Activated T-helper 1 cell treated with anti-CD3 and anti-CD28 coated beads, Interleukin-12 subunit alpha, Interleukin-12 subunit beta, Interleukin-2, Interleukin-4 antibody, amounts not matched to agents 30 ng/mL and 10 ng/mL and 1 ng/mL, durations not matched to agents 14 hours and 24 hours and 36 hours (primary cell): ENCODE measurements around the gene PHAX. TPM values are rescaled to one million over a fixed set of nuclear protein-coding genes. Genes with fewer than 3 reads are reported as not detected.
A peak's percentile ranks its signal among the peaks of the same experiment; 100 is the strongest.
"Not testable (repeated sequence)": the region's sequence is repeated elsewhere in the genome, so short reads cannot be mapped to it uniquely, and the experiment has no call there.

ENCODE experiments used
- DNase-seq: peaks from one replicate; pipeline ENCODE4 v3.0.0; 2021; ENCODE audit warnings: low spot score
- H3K27ac Mint-ChIP-seq: one replicate; pipeline ENCODE4 v1.8.0; 2021; ENCODE audit warnings: mild to moderate bottlenecking, mixed read lengths
- H3K27me3 Mint-ChIP-seq: one replicate; pipeline ENCODE4 v1.8.0; 2022; ENCODE audit warnings: mild to moderate bottlenecking, moderate library complexity, mixed read lengths; ENCODE audit not compliant: insufficient read depth
- H3K36me3 Mint-ChIP-seq: one replicate; pipeline ENCODE4 v1.8.0; 2021; ENCODE audit warnings: low read depth, mixed read lengths
- H3K4me1 Mint-ChIP-seq: one replicate; pipeline ENCODE4 v1.8.0; 2021; ENCODE audit warnings: low read depth, mixed read lengths
- H3K4me3 Mint-ChIP-seq: one replicate; pipeline ENCODE4 v1.8.0; 2021; ENCODE audit warnings: mild to moderate bottlenecking, moderate library complexity, mixed read lengths
- H3K9me3 Mint-ChIP-seq: one replicate; pipeline ENCODE4 v1.8.0; 2021; ENCODE audit warnings: mixed read lengths
- intact Hi-C: fragments of 100-400 bp; cut with micrococcal nuclease; formaldehyde crosslinking; loops from one replicate; pipeline ENCODE4 v1.15.1; 2024
- total RNA-seq: library from RNA; stranded (reverse); gene quantifications from 2 replicates; pipeline ENCODE4 v1.2.3, GENCODE V29; 2022

Gene PHAX
- total RNA-seq, 1 donor from 2014 or later = 52.9 TPM

GRCh38 chr5:126615286-126615685 lies 14.5 kb downstream of the PHAX start:
- Mint-ChIP-seq H3K36me3 (peaks cover 21% of the 10 kb centered on the region), H3K4me1 (peaks cover 25% of the 10 kb centered on the region), H3K27me3 (no peaks in the 10 kb centered on the region), H3K9me3 (no peaks in the 10 kb centered on the region), H3K4me3 (no peak overlapping the region), H3K27ac (no peak overlapping the region)
- intact Hi-C loops = no loop called here
- DNase-seq = no peak

DNA sequence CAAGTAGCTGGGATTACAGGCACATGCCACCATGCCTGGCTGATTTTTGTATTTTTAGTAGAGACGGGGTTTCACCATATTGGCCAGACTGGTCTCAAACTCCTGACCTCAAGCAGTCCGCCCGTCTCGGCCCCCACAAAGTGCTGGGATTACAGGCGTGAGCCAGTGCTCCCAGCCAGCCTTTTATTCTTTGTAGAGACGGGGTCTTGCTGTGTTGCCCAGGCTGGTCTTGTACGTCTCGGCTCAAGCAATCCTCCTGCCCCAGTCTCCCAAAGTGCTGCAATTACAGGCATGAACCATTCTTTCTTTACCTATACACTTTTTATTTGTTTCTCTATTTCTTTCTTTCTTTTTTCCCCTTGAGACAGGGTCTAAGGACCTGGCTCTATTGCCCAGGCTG lies 16.9 kb downstream of the PHAX start:
- H3K36me3 Mint-ChIP-seq = peaks cover 12% of the 10 kb centered on the region
- intact Hi-C loops, DNase-seq, H3K27ac Mint-ChIP-seq, H3K4me1 Mint-ChIP-seq, H3K9me3 Mint-ChIP-seq, H3K27me3 Mint-ChIP-seq, H3K4me3 Mint-ChIP-seq: not testable (repeated sequence)

- H3K4me3 Mint-ChIP-seq = no peak overlapping the region
- H3K9me3 Mint-ChIP-seq = no peaks in the 10 kb centered on the region
- peaks cover 11% of the 10 kb centered on the region for H3K4me1 Mint-ChIP-seq
- no peak for DNase-seq
- intact Hi-C loops = no loop called here
- no peaks in the 10 kb centered on the region for H3K27me3 Mint-ChIP-seq
- H3K36me3 Mint-ChIP-seq = peaks cover 21% of the 10 kb centered on the region
- H3K27ac Mint-ChIP-seq = no peak overlapping the region
These were observed 19.0 kb downstream of the PHAX start for GRCh38 chr5:126619781-126620180.

DNA sequence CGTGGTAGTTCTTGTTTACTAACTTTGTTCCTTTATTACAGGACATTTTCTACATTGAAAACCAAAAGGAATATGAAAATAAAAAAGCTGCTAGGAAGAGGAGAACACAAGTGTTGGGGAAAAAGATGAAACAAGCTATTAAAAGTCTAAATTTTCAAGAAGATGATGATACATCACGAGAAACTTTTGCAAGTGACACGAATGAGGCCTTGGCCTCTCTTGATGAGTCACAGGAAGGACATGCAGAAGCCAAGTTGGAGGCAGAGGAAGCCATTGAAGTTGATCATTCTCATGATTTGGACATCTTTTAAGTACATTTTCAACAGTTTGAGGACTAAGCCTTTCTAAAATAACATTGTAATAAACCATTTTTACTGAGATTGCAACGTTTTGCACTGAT lies 23.8 kb downstream of the PHAX start:
- H3K27me3 Mint-ChIP-seq = no peaks in the 10 kb centered on the region
- peak overlapping the region; percentile 59 for H3K27ac Mint-ChIP-seq
- DNase-seq = no peak
- peaks cover 19% of the 10 kb centered on the region for H3K36me3 Mint-ChIP-seq
- no peaks in the 10 kb centered on the region for H3K9me3 Mint-ChIP-seq
- H3K4me3 Mint-ChIP-seq = no peak overlapping the region
- peaks cover 8% of the 10 kb centered on the region for H3K4me1 Mint-ChIP-seq
- intact Hi-C loops = no loop called here

DNA sequence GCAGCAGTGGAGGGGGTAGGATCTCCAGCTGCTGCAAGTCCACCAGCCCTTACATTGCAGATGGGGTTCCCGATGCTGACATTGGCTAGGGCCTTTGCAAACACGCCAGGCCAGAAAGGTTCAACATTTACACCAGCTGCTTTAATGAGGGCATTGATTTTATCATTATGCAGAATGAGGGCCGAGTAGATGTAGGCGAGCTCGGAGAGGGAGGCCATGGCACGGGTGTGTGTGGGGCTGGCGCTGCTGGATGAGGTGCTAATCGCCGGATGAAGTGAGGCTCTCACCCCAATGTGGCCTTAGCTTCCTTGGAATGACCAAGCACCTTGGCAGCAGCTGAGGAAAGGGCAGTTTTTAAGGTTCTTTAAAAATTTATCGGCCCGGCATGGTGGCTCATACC lies 27.4 kb downstream of the PHAX start:
- Mint-ChIP-seq H3K4me3 (no peak overlapping the region), H3K27ac (no peak overlapping the region), H3K36me3 (peaks cover 19% of the 10 kb centered on the region), H3K27me3 (no peaks in the 10 kb centered on the region), H3K4me1 (peaks cover 8% of the 10 kb centered on the region), H3K9me3 (no peaks in the 10 kb centered on the region)
- no peak for DNase-seq
- intact Hi-C loops = no loop called here

- H3K36me3 Mint-ChIP-seq = no peaks in the 10 kb centered on the region
- intact Hi-C loops = no loop called here
- no peak overlapping the region for H3K4me3 Mint-ChIP-seq
- H3K9me3 Mint-ChIP-seq = no peaks in the 10 kb centered on the region
- no peaks in the 10 kb centered on the region for H3K4me1 Mint-ChIP-seq
- no peak overlapping the region for H3K27ac Mint-ChIP-seq
- DNase-seq = no peak
- H3K27me3 Mint-ChIP-seq = peaks cover 12% of the 10 kb centered on the region
These were observed 31.2 kb downstream of the PHAX start for GRCh38 chr5:126631920-126632319.

DNA sequence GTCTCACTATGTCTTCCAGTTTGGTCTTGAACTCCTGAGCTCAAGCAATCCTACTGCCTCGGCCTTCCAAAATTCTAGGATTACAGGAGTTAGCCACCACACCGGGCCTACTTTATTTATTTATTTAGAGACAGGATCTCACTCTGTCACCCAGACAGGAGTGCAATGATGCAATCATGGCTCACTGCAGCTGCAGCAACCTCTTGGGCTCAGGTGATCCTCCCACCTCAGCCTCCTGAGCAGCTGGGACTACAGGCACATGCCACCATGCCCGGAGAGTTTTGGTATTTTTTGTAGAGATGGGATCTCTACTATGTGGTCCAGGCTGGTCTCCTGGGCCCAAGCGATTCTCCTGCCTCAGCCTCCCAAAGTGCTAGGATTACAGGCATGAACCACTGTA lies 32.8 kb downstream of the PHAX start:
- intact Hi-C loops = no loop called here
- H3K4me1 Mint-ChIP-seq = no peaks in the 10 kb centered on the region
- no peaks in the 10 kb centered on the region for H3K9me3 Mint-ChIP-seq
- DNase-seq = no peak
- no peak overlapping the region for H3K27ac Mint-ChIP-seq
- H3K27me3 Mint-ChIP-seq = peaks cover 12% of the 10 kb centered on the region
- H3K4me3 Mint-ChIP-seq = no peak overlapping the region
- no peaks in the 10 kb centered on the region for H3K36me3 Mint-ChIP-seq

DNA sequence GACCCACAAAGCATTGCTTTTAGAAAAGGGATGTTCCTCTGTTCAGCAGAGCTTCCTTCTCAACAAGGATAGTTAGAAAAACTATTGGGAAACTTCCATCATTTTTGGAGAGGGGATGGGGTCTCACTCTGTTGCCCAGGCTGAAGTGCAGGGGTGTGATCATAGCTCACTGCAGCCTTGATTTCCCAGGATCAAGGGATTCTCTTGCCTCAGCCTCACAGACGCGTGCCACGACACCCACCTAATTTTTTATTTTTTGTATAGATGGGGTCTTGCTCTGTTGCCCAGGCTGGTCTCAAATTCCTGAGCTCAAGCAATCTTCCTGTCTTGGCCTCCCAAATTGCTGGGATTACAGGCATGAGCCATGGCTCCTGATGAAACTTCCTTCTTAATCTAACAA lies 34.8 kb downstream of the PHAX start:
- H3K27me3 Mint-ChIP-seq = peaks cover 12% of the 10 kb centered on the region
- no peak for DNase-seq
- no peak overlapping the region for H3K4me3 Mint-ChIP-seq
- no peaks in the 10 kb centered on the region for H3K36me3 Mint-ChIP-seq
- intact Hi-C loops = no loop called here
- no peaks in the 10 kb centered on the region for H3K9me3 Mint-ChIP-seq
- no peaks in the 10 kb centered on the region for H3K4me1 Mint-ChIP-seq
- no peak overlapping the region for H3K27ac Mint-ChIP-seq

- Mint-ChIP-seq H3K27me3 (peaks cover 12% of the 10 kb centered on the region), H3K9me3 (no peaks in the 10 kb centered on the region), H3K27ac (no peak overlapping the region), H3K4me1 (no peaks in the 10 kb centered on the region), H3K4me3 (no peak overlapping the region), H3K36me3 (no peaks in the 10 kb centered on the region)
- DNase-seq = no peak
- intact Hi-C loops = no loop called here
These were observed 36.2 kb downstream of the PHAX start for GRCh38 chr5:126636956-126637355.

DNA sequence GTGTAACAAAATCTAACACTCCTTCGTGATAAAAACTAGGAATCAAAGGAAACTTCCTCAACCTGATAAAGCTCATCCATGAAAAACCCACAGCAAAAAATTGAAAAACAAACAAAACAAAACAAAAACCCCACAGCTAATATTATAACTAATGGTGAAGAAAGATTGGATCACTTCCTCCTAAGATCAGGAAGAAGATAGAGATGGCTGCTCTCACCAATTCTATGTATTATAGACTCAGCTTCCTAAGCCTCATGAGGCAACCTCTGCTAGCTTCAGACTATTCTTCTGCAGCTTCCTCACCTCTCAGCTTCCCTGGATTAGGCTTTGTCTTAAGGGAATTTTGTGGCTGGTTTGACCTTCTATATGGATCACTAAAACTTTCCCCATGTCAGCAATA lies 40.1 kb downstream of the PHAX start:
- Mint-ChIP-seq H3K27me3 (peaks cover 10% of the 10 kb centered on the region), H3K4me1 (no peaks in the 10 kb centered on the region), H3K9me3 (peaks cover 6% of the 10 kb centered on the region), H3K36me3 (no peaks in the 10 kb centered on the region), H3K4me3 (no peak overlapping the region), H3K27ac (no peak overlapping the region)
- intact Hi-C loops = no loop called here
- no peak for DNase-seq

GRCh38 chr5:126641387-126641786 lies 40.6 kb downstream of the PHAX start:
- H3K27me3 Mint-ChIP-seq = peaks cover 6% of the 10 kb centered on the region
- H3K36me3 Mint-ChIP-seq = no peaks in the 10 kb centered on the region
- H3K4me1 Mint-ChIP-seq = no peaks in the 10 kb centered on the region
- DNase-seq = no peak
- H3K27ac Mint-ChIP-seq = no peak overlapping the region
- H3K9me3 Mint-ChIP-seq = peaks cover 6% of the 10 kb centered on the region
- intact Hi-C loops = no loop called here
- no peak overlapping the region for H3K4me3 Mint-ChIP-seq

- Mint-ChIP-seq H3K27me3 (peaks cover 6% of the 10 kb centered on the region), H3K4me1 (no peaks in the 10 kb centered on the region), H3K9me3 (peaks cover 6% of the 10 kb centered on the region), H3K4me3 (no peak overlapping the region), H3K27ac (no peak overlapping the region), H3K36me3 (no peaks in the 10 kb centered on the region)
- intact Hi-C loops = no loop called here
- DNase-seq = no peak
These were observed 44.4 kb downstream of the PHAX start for GRCh38 chr5:126645132-126645531.

DNA sequence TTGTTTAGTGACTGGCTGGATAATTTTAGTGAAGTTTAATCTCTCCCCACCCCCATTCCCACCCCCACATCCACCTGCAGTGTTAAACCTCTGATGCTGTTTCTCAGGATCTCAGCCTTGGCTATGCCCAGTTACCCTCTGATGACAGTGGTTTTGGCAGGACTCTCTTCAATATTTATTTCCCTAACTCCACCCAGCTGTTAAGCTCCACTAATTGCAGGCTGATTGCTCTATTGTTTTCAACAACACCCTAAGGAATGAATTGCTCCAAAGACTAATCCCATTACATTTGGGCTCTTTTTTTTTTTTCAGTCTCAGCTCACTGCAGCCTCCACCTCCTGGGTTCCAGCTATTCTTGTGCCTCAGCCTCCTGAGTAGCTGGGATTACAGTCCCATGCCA lies 46.3 kb downstream of the PHAX start:
- Mint-ChIP-seq H3K9me3 (peaks cover 6% of the 10 kb centered on the region), H3K4me1 (no peaks in the 10 kb centered on the region), H3K36me3 (no peaks in the 10 kb centered on the region), H3K27ac (no peak overlapping the region), H3K27me3 (peaks cover 8% of the 10 kb centered on the region), H3K4me3 (no peak overlapping the region)
- intact Hi-C loops = no loop called here
- no peak for DNase-seq

- DNase-seq = no peak
- intact Hi-C loops = no loop called here
These were observed 47.7 kb downstream of the PHAX start for GRCh38 chr5:126648471-126648870.

More at GRCh38 chr5:126648471-126648870, 47.7 kb downstream of the PHAX start:
- no peak overlapping the region for H3K4me3 Mint-ChIP-seq
- no peak overlapping the region for H3K27ac Mint-ChIP-seq
- H3K4me1 Mint-ChIP-seq = no peaks in the 10 kb centered on the region
- H3K9me3 Mint-ChIP-seq = peaks cover 6% of the 10 kb centered on the region
- H3K36me3 Mint-ChIP-seq = no peaks in the 10 kb centered on the region
- peaks cover 8% of the 10 kb centered on the region for H3K27me3 Mint-ChIP-seq
